HG03175 (cell line): ENCODE data around the gene SFMBT2.
"Not testable (repeated sequence)": the region's sequence is repeated elsewhere in the genome, so short reads cannot be mapped to it uniquely, and the experiment has no call there.

ENCODE experiments used
- ATAC-seq: cut with Tn5 transposase; IDR thresholded peaks from one replicate; pipeline ENCODE4 v1.9.1; 2021; ENCODE audit warnings: mild to moderate bottlenecking, moderate library complexity; ENCODE audit not compliant: unreplicated experiment

SFMBT2 gene

DNA sequence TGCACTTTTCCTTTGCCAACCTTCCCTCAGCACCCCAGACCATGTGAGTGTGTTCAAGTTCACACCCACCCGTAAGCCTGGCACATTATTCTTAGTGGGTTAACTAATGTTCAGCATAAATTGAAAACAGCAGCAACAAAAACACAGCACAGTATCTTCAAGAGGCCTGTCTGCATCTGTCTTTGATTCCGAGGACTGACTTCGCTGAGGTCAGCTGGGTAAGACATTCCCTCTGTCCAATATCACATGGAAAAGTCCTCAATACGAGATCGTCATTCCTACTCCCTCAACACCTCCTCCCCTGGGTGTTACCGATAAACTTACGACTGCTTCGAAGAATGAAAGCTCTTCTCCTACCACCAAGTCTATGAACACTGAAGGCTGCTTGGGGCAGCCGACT is 218.8 kb downstream of the SFMBT2 start:
- ATAC-seq: no peak

DNA sequence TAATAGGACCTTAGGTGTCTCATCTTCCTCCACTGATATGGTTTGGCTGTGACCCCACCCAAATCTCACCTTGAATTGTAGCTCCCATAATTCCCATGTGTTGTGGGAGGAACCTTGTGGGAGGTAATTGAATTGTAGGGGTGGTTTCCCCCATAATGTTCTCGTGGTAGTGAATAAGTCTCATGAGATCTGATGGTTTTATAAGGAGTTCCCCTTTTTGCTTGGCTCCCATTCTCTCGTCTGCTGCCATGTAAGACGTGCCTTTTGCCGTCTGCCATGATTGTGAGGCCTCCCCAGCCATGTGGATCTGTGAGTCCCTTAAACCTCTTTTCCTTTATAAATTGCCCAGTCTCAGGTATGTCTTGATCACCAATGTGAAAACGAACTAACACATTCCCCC is 220.1 kb downstream of the SFMBT2 start:
- not testable (repeated sequence) for ATAC-seq

DNA sequence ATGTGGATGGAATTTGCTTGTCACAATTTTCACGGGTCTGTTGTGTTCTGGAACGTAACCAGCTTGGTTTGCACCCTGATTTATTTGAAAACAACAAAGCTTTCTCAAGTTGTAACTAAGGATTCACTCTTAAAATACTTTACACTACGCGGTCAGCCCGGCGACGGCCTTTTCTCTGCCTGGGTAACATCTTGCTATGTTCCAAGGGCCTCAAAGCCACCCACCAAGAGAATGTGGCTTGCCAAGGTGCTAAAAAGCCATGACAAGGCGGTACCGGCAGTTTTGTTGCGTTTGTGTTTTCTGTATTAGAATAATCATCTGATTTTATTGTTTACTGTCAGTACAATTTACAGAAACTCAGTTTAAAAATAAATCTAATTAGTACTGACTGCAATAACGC is 220.9 kb downstream of the SFMBT2 start:
- ATAC-seq: no peak

DNA sequence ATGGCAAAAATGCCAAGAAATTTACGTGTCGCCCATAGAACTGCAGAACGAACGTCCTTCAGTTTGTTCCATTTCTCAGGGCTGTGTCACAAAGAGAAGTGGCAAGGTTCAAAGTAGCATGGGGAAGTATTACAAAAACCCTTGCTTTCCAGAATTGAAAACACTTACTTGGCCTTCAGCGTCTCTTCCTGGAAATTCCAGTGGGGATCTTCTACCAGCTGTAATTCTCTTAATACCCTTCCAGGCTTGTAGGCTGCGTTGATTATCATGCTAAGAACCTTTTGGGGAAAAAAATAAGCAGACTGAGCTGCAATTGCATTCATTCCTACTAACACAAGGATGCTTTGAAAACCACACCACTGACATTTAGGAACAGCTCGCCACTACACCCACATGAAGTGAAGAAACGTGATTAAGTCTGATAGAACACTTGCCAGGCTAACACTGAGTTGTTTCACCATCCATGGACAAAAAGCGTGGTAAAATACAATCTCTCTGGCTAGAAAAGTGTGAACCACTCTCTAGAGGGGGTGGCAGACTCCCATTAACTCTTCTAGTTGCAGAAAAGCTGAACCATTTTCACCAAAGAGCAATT is 222.3 kb downstream of the SFMBT2 start:
- ATAC-seq: no peak

DNA sequence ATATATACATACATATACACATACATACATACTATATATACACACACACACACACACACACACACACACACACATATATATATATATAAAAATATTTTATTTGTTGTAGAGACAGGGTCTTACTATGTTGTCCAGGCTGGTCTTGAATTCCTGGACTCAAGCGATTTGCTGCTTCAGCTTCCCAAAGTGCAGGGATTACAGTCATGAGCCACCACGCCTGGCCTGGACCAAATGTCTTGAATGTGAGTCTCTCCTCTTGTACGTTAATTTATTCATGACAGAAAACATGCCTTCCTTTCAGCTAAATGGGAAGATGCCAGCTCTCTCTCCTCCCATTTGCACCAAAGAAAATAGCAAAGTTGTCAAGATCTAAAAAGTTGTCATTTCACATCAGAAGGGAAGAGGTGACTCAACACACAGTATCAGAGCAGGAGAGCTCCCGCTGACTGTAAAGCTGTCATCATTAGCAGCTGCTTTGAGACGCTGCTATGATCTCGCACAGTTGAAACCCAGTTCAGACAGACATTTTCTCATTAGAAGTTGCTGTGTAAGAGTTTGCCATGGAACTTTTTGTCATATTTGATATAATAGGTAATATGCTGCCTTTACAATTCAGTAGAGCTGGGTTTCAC is 224.3 kb downstream of the SFMBT2 start:
- no peak for ATAC-seq

DNA sequence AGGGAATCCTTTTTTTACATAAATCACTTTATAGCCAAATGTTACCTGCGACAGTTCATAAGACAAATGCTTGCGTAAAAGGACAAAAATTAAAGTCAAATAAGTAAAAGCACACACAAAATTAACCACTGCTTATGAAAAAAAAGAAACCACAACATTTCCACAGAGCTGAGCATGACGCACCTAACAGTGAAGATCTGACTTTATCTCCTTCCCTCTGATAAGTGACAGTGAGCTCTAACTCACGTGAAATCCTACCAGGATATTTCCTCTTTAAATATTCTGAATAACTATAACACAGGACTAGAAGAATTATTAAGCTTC is 225.5 kb downstream of the SFMBT2 start:
- ATAC-seq: no peak

DNA sequence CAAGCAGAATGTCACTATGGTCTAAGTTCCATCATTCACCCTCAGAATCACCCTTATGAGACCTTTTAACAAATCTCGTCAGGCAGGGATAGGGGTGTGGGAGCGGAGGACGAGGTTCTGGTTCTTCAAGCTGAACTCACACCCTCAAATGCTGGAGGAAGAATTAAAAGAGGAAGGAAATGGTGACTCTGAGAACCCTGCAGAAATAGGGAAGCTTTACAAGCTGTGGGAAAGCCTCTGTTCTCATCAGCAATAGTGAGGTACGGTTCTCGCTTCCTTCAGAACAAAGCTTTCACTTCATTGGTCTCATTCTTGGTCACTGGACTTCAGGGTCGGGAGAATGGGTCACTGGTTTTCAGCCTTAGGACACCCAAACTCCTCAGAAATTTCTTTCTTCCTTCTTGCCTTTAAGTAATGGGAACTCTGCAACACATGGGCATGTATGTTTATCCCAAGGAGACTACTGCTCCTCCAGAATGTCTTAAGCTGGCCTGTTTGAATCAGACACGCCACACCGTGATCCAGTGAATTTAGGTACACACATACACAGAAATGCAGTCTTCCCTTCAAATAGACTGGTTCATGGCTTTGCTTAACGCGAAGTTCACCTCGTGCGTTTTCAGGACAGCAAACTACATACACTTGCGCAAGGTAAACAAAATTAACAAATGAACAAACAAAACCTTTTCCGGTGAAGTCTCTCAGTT is 226.0 kb downstream of the SFMBT2 start:
- ATAC-seq: no peak

DNA sequence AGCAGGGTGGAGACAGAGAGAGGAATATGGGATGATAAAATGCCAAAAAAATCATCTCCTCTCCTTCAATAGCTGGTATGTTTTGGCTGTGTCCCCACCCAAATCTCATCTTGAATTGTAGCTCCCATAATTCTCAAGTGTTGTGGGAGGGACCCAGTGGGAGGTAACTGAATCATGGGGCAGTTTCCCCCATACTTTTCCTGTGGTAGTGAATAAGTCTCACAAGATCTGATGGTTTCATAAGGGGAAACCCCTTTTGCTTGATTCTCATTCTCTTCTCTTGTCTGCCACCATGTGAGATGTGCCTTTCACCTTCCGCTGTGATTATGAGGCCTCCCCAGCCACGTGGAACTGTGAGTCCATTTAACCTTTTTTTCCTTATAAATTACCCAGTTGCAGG is 226.7 kb downstream of the SFMBT2 start:
- not testable (repeated sequence) for ATAC-seq

DNA sequence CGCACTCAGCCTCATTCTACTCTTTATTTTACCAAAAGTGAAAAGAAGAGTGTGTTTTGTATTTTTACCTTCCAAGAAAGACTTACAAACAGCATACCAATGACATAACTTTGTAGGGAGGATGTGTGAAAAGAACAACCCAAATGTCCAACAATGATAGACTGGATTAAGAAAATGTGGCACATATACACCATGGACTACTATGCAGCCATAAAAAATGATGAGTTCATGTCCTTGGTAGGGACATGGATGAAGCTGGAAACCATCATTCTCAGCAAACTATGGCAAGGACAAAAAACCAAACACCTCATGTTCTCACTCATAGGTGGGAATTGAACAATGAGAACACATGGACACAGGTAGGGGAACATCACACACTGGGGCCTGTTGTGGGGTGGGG is 228.5 kb downstream of the SFMBT2 start:
- not testable (repeated sequence) for ATAC-seq

DNA sequence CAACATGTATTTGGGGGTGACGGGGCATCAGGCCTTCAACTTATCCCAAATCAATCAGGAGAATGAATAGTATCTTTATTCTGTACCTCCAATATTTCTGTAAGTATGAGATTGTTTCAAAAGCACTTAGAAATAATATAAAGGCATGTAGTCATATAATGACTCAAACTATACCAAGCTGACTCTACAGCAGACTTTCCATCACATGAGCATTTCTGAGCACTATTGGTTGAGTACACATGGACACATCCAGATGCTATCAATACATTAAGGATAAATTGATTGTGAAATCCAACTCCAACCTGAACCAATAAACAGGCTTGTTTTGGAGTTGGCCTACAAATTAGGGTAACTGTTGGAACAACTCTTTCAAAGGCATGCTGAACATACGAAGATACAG is 229.4 kb downstream of the SFMBT2 start:
- no peak for ATAC-seq

DNA sequence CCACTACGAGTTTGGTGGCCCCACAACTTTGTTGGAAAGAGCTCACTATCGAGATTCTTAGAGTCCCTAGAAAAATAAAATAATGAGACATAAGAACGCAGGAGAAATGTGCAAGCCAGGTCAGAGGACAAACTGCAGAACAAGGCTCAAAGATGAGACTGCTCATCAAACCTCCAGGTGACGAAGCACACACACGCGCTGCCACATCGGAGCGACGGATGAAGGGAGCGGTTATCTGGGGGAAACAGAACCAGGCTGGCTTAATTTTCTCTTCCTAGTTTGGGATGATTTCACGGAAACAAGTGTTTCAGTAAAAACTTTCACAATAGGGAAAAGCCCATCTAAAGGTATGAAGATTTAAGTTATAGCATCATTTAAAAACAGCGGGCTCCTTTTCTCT is 231.3 kb downstream of the SFMBT2 start:
- ATAC-seq: no peak

DNA sequence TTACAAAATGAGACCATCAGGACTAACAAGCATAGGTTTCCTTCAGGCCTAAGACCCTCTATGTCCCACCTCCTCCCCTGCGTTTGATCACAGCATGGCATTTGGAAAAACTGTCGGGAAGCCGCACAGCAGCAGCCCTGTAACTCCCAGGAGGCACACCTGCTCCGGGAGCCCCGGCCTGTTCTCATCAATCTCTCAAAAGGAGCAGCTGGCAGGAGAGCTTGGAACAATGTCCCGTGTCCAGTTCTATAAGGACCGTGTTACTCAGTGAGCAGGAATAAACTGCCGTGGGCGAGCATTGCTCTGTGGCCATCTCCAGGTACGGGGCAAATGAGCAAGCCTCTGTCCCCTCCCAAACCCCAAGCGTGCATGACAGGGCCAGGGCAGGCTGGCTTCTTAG is 236.9 kb downstream of the SFMBT2 start:
- no peak for ATAC-seq

DNA sequence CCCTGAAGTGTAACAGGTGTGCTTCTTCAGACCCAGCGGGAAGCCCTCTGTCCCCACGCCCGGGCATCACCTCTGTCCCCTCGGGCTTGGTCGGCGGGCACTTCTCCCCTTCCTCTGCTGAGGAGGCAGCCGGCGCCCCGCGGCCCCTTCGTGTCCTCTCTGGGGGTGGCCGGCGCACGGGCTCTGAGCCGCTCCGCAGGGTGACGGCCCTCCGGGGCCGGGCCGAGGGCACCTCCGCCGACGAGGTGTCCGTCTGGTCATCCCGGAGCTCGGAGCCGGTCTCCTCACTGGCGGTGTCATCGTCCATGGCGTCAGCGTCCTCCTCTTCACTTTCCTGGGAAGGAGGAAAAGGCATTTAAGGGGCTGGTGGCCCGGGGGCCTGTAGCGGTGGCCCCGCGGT is 239.0 kb downstream of the SFMBT2 start:
- ATAC-seq: no peak

DNA sequence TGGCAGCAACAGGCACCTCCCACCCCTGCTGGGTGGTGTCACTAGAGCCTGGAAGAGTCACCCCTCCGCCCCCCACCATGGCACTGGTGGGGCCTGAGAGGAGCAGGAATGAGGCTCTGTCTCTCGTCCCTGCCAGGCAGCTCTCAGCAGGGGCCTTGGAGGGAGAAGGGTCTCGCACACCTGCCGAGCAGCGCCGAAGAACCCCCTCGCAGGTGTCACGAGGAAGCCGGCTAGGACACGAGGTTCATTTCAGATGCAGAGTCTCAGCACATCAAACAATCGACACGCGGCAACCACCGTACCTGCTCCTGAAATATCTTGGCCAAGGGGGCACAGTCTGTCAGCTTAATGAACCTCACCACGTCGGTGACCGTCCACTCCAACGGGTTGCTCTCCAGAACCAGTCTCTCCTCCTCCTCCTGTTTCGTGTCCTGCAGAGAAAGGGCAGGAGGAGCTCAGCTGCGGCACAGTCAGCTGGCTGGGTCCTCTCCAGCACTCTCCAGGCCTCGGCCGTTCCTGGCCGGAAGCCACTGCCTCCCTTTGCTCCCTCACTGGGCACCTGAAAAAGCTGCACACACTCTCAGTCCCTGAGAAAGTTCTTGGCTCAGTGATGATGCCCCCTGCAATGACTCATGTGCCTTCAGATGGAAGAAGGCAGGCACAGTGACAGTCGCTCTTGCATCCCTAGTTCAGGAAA is 240.1 kb downstream of the SFMBT2 start:
- no peak for ATAC-seq

DNA sequence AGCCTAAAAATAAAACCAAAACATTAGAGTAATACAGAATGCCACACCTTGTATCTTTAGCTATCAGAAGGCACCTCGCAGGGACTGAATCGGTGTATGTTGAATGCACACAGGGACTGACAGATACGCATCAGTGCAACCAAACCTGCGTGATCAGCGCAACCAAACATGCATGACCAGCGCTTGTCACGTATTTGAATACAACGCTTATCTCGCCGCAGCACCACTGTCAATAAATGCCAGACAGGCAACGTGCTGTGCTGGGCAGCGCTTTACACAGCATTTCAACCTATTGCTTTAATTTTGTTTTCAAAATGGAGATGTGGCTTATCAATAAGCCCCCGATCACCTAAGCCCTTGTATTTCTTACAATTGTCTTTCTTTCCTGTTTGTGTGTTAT is 242.4 kb downstream of the SFMBT2 start:
- no peak for ATAC-seq

DNA sequence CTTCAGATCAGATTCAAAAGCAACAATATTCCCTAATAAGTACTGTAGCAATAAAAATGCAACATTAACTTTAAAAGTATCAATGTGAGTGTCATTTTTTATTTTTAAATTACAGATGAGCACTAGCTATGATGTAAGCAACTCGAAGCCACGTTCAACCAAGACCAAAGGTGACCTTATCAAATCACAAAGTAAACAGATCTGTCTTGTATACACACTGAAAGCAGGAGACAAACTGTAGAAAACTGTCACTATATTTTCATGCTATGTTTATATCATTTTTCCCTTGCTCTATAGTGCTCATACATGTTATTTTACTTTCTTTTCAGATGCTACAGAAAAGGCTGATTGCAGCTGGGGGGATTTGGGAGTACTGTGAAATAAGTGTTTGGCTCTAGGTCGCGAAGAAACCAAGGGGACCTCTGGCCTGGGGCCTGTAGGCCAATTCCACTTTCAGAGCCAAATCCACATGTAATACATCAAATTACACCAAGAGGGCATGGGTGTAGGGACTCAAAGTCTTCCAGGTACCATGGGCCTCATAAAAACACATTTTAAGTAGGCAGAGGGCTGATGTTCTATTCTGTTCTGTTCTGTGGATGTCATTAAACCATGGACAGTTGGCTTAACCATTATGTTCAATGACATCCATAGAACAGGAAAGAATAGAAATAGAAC is 245.2 kb downstream of the SFMBT2 start:
- ATAC-seq: no peak

DNA sequence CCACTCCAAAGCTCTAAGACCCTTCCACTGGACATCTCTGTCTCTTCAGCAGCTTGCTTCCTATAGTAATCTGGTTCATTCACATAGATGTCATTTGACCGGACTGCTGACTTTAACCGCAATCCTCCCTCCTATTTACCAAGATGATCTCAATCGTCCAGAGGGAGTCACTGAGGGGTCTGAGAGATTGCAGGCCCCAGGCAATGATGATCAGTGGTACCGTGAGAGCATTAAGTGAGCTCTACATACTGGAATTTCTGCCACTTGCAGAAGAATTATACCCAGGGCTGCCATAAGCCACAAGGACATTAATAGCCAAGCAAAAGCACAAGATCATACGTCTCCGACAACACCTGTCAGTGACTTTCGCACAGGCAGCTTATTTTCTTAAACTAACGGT is 245.9 kb downstream of the SFMBT2 start:
- ATAC-seq: no peak

DNA sequence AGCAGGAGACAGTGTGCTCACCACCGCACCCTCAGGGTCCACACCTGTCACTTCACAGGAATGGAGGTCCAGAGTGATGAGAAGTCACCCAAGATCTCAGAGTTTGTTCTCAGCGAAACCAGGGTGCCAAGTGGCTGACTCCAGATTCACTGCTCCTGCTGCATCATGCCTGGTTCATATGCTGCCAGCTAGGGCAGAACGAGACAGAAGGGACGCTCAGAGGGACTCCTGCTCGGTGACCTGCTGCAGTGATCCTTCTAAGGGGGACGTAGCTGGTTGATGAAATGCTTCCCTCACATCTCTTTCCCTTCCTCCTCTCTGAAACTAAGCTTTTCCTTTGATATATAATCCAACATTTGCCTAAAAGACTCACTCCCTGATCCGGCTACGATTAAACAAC is 248.5 kb downstream of the SFMBT2 start:
- ATAC-seq: no peak

DNA sequence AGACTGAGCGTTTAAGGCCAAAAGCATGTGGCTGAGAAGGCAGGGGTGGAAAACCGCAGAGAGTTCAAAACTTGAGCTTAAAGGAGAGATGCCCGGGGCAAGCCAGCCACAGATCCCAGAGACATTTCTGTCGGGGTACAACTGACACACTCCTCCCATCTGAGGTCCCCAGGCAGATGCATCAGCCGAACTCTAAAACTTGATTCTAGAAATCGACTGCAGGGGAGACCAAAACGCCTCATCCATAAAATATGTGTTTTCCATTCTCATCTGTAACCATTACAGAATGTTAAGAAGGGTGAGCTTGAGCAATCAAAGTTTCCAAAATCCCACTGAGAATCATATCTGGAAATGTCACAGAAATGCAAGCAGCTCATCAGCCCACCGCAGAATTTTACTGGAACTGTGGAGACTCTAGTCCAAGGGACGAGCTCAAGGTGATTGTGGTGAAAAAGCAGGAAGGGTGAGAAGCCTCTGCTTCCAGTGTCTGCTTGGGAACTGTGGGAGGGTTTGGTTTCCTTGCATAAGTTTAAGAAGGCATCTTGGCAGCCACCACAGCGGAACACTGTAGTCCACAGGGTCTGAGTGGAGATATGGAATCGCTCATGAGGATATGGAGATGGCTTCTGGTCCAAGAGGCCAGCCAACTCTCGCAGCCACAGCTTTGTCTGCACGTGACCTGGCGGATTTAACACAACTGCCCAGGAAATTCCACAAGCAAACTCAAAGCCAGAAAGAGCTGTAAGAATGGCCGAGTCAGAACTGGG is 249.2 kb downstream of the SFMBT2 start:
- no peak for ATAC-seq

DNA sequence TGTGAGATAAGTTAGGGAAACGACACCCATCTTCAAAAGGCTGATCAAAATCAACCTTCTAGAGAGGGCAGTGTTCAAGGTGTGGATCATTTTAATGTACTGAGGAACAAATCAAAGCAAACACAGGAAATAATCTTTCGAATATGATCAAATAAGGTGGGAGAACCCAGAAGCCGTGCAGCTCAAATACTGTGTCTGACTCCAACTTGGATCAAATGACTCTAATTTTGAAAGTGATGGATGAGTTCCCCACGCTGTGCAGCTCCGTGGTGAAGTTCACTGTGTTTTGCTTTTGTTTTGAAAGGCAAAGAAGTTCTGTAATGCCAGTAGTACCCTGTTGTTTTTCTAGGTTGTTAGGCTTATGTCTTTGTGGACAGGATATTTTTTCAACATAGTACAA is 250.9 kb downstream of the SFMBT2 start:
- ATAC-seq: no peak

DNA sequence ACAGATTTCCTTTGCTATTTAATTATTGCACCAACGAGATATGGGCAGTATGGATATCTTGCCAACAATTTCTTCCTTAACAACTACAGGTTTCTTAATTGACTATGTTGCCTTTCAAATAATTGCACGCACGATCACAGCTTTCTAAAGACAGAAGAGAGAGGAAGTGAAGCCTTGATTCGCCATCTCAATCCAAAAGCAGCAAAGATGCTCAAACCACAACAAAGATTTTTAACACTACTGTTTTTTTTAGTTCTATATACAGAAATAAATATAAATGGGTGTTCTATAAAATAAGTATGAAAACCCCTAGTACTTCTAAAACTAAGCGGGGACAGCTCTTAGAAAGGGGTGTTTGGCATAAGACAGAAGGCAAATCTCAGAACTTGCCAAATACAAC is 251.3 kb downstream of the SFMBT2 start:
- no peak for ATAC-seq
